GM21360 (cell line): ENCODE measurements around the gene SEL1L3.
A peak's percentile ranks its signal among the peaks of the same experiment; 100 is the strongest.

Experiments
- ATAC-seq: cut with Tn5 transposase; IDR thresholded peaks from one replicate; pipeline ENCODE4 v1.9.1; 2021; ENCODE audit warnings: mild to moderate bottlenecking, moderate library complexity; ENCODE audit not compliant: unreplicated experiment

The SEL1L3 gene

GRCh38 chr4:25857403-25857802 is 5.4 kb downstream of the SEL1L3 start:
- no peak for ATAC-seq

GRCh38 chr4:25856756-25857155 is 6.0 kb downstream of the SEL1L3 start:
- ATAC-seq, result no peak

GRCh38 chr4:25852103-25852502 is 10.7 kb downstream of the SEL1L3 start:
- ATAC-seq, result no peak

- ATAC-seq, result no peak
These were observed 15.5 kb downstream of the SEL1L3 start for GRCh38 chr4:25847329-25847728.

- no peak for ATAC-seq
These were observed 16.7 kb downstream of the SEL1L3 start for GRCh38 chr4:25845841-25846653.

GRCh38 chr4:25844961-25845712 is 17.7 kb downstream of the SEL1L3 start:
- no peak for ATAC-seq

- no peak for ATAC-seq
These were observed 19.3 kb downstream of the SEL1L3 start for GRCh38 chr4:25843340-25844097.

GRCh38 chr4:25842229-25842845 is 20.5 kb downstream of the SEL1L3 start:
- ATAC-seq, result peak; percentile 61

GRCh38 chr4:25839687-25840086 is 23.1 kb downstream of the SEL1L3 start:
- ATAC-seq, result no peak

- ATAC-seq, result no peak
These were observed 23.6 kb downstream of the SEL1L3 start for GRCh38 chr4:25839233-25839632.

- ATAC-seq, result no peak
These were observed 24.3 kb downstream of the SEL1L3 start for GRCh38 chr4:25838526-25838925.

GRCh38 chr4:25837107-25837506 is 25.7 kb downstream of the SEL1L3 start:
- ATAC-seq, result no peak

- no peak for ATAC-seq
These were observed 27.4 kb downstream of the SEL1L3 start for GRCh38 chr4:25835384-25835783.

GRCh38 chr4:25834411-25835107 is 28.2 kb downstream of the SEL1L3 start:
- no peak for ATAC-seq

- no peak for ATAC-seq
These were observed 32.2 kb downstream of the SEL1L3 start for GRCh38 chr4:25830548-25830947.

GRCh38 chr4:25827897-25828296 is 34.9 kb downstream of the SEL1L3 start:
- no peak for ATAC-seq

GRCh38 chr4:25827373-25827772 is 35.4 kb downstream of the SEL1L3 start:
- ATAC-seq, result no peak

- ATAC-seq, result no peak
These were observed 36.6 kb downstream of the SEL1L3 start for GRCh38 chr4:25826074-25826752.

- no peak for ATAC-seq
These were observed 39.2 kb downstream of the SEL1L3 start for GRCh38 chr4:25823632-25824031.

GRCh38 chr4:25821899-25822298 is 40.9 kb downstream of the SEL1L3 start:
- ATAC-seq, result no peak
